Sigmoid colon (tissue), 7 donors: ENCODE results near the gene SIGMAR1. TPM values are rescaled to one million over a fixed set of nuclear protein-coding genes. Genes with fewer than 3 reads are reported as not detected.

Experiments used
- DNase-seq: peaks from one replicate; pipeline ENCODE4 v3.0.0-alpha.2; 2019
- H3K27ac ChIP-seq, 4 donors: fragments of 200-600 bp; sonication (generic); one replicate each; pipeline ENCODE4 v1.5.1; 2016 to 2019; ENCODE audit warnings: mild to moderate bottlenecking in 1 of 4
- H3K27me3 ChIP-seq, 3 donors: fragments of 200-600 bp; sonication (generic); one replicate each; pipeline ENCODE4 v1.5.1; 2019; ENCODE audit warnings: mild to moderate bottlenecking in 1 of 3
- H3K36me3 ChIP-seq, 4 donors: fragments of 200-600 bp; sonication (generic); one replicate each; pipeline ENCODE4 v1.5.1; 2016 to 2019
- H3K4me1 ChIP-seq, 4 donors: fragments of 200-600 bp; sonication (generic); one replicate each; pipeline ENCODE4 v1.5.1; 2017 to 2019
- H3K4me3 ChIP-seq, 4 donors: fragments of 200-600 bp; sonication (generic); one replicate each; pipeline ENCODE4 v1.5.1; 2017 to 2019; ENCODE audit warnings: mild to moderate bottlenecking in 2 of 4, moderate library complexity in 1 of 4
- H3K9me3 ChIP-seq, 4 donors: fragments of 200-600 bp in 3 of 4; sonication (generic) in 3 of 4; one replicate each; pipeline versions ENCODE4 v1.5.1 to v1.6.1; 2013 to 2019
- CTCF ChIP-seq, 4 experiments: fragments of 450-650 bp in 3 of 4; fragments of 200-600 bp in 1 of 4; IDR thresholded peaks; one replicate each; pipeline ENCODE4 v1.5.1; 2016 to 2019; ENCODE audit warnings: antibody characterized with exemption in 4 of 4, mild to moderate bottlenecking in 3 of 4, moderate library complexity in 2 of 4
- EP300 ChIP-seq, 4 donors: sonication (generic); formaldehyde crosslinking; IDR thresholded peaks; one replicate each; pipeline ENCODE4 v1.6.1; 2017; ENCODE audit warnings: antibody characterized with exemption in 4 of 4
- POLR2A ChIP-seq, 2 donors: fragments of 450-650 bp; IDR thresholded peaks; one replicate each; pipeline ENCODE4 v1.6.1; 2016; ENCODE audit warnings: antibody characterized with exemption in 2 of 2, mild to moderate bottlenecking in 2 of 2, moderate library complexity in 2 of 2
- POLR2AphosphoS5 ChIP-seq, 4 donors: sonication (generic); formaldehyde crosslinking; IDR thresholded peaks; one replicate each; pipeline ENCODE4 v1.6.1; 2017; ENCODE audit warnings: antibody characterized with exemption in 4 of 4
- WGBS, 2 donors: extraction: QIAGEN DNeasy Blood & Tissue Kit; methylation state at CpG; one replicate each; pipeline ENCODE4 v1.1.7; 2013; 5-methylcytosine and 5-hydroxymethylcytosine counted together
- intact Hi-C: fragments of 100-400 bp; cut with DNase I; formaldehyde crosslinking; loops from one replicate; pipeline ENCODE4 v1.15.1; 2023
- polyA plus RNA-seq, 3 donors: library from polyadenylated mRNA; stranded (reverse); fragments of 200-250 nt; gene quantifications; one replicate each; pipeline ENCODE4 v1.2.3, GENCODE V29; 2013
- small RNA-seq, 3 donors: library from RNA; depleted of rRNA; stranded (forward); fragments of <200 nt; gene quantifications; one replicate each; pipeline ENCODE3, GENCODE V24; 2016
- total RNA-seq, 4 donors: library from RNA; depleted of rRNA; stranded (reverse); fragments of >200 nt; gene quantifications; one replicate each; pipeline ENCODE4 v1.1.0, GENCODE V29; 2016
- donor health status: healthy with polysubstance abuse.
- donor health status: Bipolar disorder and iron deficiency.
- donor health status: healthy.

SIGMAR1 gene
- total and polyA plus RNA-seq, 7 donors, result 12.0 to 82.6 (median 70.6) TPM

- Histone ChIP-seq H3K36me3 (no peaks in the 10 kb centered on the region), H3K9me3 (no peaks in the 10 kb centered on the region), H3K27me3 (peaks cover 16 to 89% (median 57%) of the 10 kb centered on the region in 3 donors), H3K4me1 (peaks cover 0 to 52% (median 44%) of the 10 kb centered on the region in 4 donors), H3K4me3 (peak overlapping the region; percentile 28 to 65 (median 56)), H3K27ac (peak overlapping the region in 1 of 4 donors; percentile 56)
- 2 to 3% methylated on average over 86 of the region's 86 CpGs for WGBS, 2 donors
- intact Hi-C loops, result no loop called here
- TF ChIP-seq POLR2AphosphoS5 (IDR thresholded peaks at IDR 0.05), result no peak
- TF ChIP-seq EP300 (IDR thresholded peaks at IDR 0.05), result no peak
- TF ChIP-seq POLR2A (IDR thresholded peaks at IDR 0.05), result no peak
- TF ChIP-seq CTCF (IDR thresholded peaks at IDR 0.05), result no peak
- no peak for DNase-seq
Measured at GRCh38 chr9:34588671-34589635, 48.6 kb downstream of the SIGMAR1 start.

GRCh38 chr9:34587271-34587670 is 50.3 kb downstream of the SIGMAR1 start:
- H3K36me3 ChIP-seq, result no peaks in the 10 kb centered on the region
- TF ChIP-seq POLR2AphosphoS5 (IDR thresholded peaks at IDR 0.05), result no peak
- TF ChIP-seq POLR2A (IDR thresholded peaks at IDR 0.05), result no peak
- TF ChIP-seq CTCF (IDR thresholded peaks at IDR 0.05), result no peak
- no peak for TF ChIP-seq EP300 (IDR thresholded peaks at IDR 0.05)
- H3K27me3 ChIP-seq, result peaks cover 12 to 88% (median 50%) of the 10 kb centered on the region in 3 donors
- peaks cover 0 to 38% (median 32%) of the 10 kb centered on the region in 4 donors for H3K4me1 ChIP-seq
- DNase-seq, result no peak
- no peaks in the 10 kb centered on the region for H3K9me3 ChIP-seq
- intact Hi-C loops, result no loop called here
- 49 to 63% methylated on average over 2 of the region's 2 CpGs for WGBS, 2 donors
- no peak overlapping the region for H3K4me3 ChIP-seq
- no peak overlapping the region for H3K27ac ChIP-seq

GRCh38 chr9:34585946-34586669 is 51.5 kb downstream of the SIGMAR1 start:
- Histone ChIP-seq H3K36me3 (no peaks in the 10 kb centered on the region), H3K4me3 (no peak overlapping the region), H3K27ac (no peak overlapping the region), H3K4me1 (peaks cover 0 to 28% (median 26%) of the 10 kb centered on the region in 4 donors), H3K9me3 (no peaks in the 10 kb centered on the region), H3K27me3 (peaks cover 12 to 78% (median 50%) of the 10 kb centered on the region in 3 donors)
- WGBS, 2 donors, result 16 to 29% methylated on average over 11 of the region's 11 CpGs
- no peak for TF ChIP-seq EP300 (IDR thresholded peaks at IDR 0.05)
- TF ChIP-seq CTCF (IDR thresholded peaks at IDR 0.05), result no peak
- TF ChIP-seq POLR2A (IDR thresholded peaks at IDR 0.05), result no peak
- TF ChIP-seq POLR2AphosphoS5 (IDR thresholded peaks at IDR 0.05), result no peak
- DNase-seq, result no peak
- intact Hi-C loops, result no loop called here

GRCh38 chr9:34584970-34585369 is 52.6 kb downstream of the SIGMAR1 start:
- Histone ChIP-seq H3K4me3 (no peak overlapping the region), H3K9me3 (no peaks in the 10 kb centered on the region), H3K36me3 (no peaks in the 10 kb centered on the region), H3K27me3 (peaks cover 12 to 85% (median 62%) of the 10 kb centered on the region in 3 donors), H3K27ac (no peak overlapping the region), H3K4me1 (peaks cover 0 to 18% (median 17%) of the 10 kb centered on the region in 4 donors)
- intact Hi-C loops, result no loop called here
- DNase-seq, result no peak
- TF ChIP-seq POLR2AphosphoS5 (IDR thresholded peaks at IDR 0.05) (no peak), POLR2A (IDR thresholded peaks at IDR 0.05) (no peak), CTCF (IDR thresholded peaks at IDR 0.05) (no peak), EP300 (IDR thresholded peaks at IDR 0.05) (no peak)
- WGBS, 2 donors, result 71 to 76% methylated on average over 5 of the region's 5 CpGs

Small RNA genes within 50 kb of the gene (small RNA-seq; reads per million reads assigned to genes)
- 0 reads per million in 3 donors for gene CCL27

Other genes starting within 250 kb of the SIGMAR1 start
- gene FAM219A, start 179.2 kb downstream of the SIGMAR1 start, total RNA-seq, result 10 to 100 TPM in 1 of 4 donors, 1 to 10 TPM in 3; 7.4 to 10.2 (median 8.8) TPM
- 1 to 10 TPM; 3.0 to 7.9 (median 3.2) TPM for gene FAM219A, start 179.2 kb downstream of the SIGMAR1 start, polyA plus RNA-seq
- under 1 TPM in 1 of 4 donors, not detected in 3; under 0.01 TPM for gene DNAI1, start 179.0 kb downstream of the SIGMAR1 start, total RNA-seq
- gene DNAI1, start 179.0 kb downstream of the SIGMAR1 start, polyA plus RNA-seq, result under 1 TPM in 1 of 3 donors, not detected in 2; 0.01 TPM
- 1 to 10 TPM in 1 of 4 donors, not detected in 3; 2.5 TPM for gene ENHO, start 114.8 kb downstream of the SIGMAR1 start, total RNA-seq
- gene ENHO, start 114.8 kb downstream of the SIGMAR1 start, polyA plus RNA-seq, result 1 to 10 TPM; 1.9 to 7.4 (median 6.0) TPM
- 10 to 100 TPM in 1 of 4 donors, 1 to 10 TPM in 3; 3.0 to 12.9 (median 7.5) TPM for gene CNTFR, start 48.1 kb downstream of the SIGMAR1 start, total RNA-seq
- 1 to 10 TPM; 1.6 to 4.6 (median 4.2) TPM for gene CNTFR, start 48.1 kb downstream of the SIGMAR1 start, polyA plus RNA-seq
- 10 to 100 TPM; 23.3 to 44.3 (median 31.5) TPM for gene RPP25L, start 25.7 kb downstream of the SIGMAR1 start, total RNA-seq
- 10 to 100 TPM; 47.4 to 72.1 (median 49.2) TPM for gene RPP25L, start 25.7 kb downstream of the SIGMAR1 start, polyA plus RNA-seq
- gene DCTN3, start 17.3 kb downstream of the SIGMAR1 start, total RNA-seq, result 100 to 1,000 TPM in 2 of 4 donors, 10 to 100 TPM in 2; 59.6 to 122 (median 106) TPM
- 10 to 100 TPM; 84.0 to 90.7 (median 86.7) TPM for gene DCTN3, start 17.3 kb downstream of the SIGMAR1 start, polyA plus RNA-seq
- gene ARID3C, start 8.7 kb downstream of the SIGMAR1 start, total RNA-seq, result not detected
- gene ARID3C, start 8.7 kb downstream of the SIGMAR1 start, polyA plus RNA-seq, result under 1 TPM in 1 of 3 donors, not detected in 2; 0.06 TPM
- gene GALT, start 8.9 kb upstream of the SIGMAR1 start, total RNA-seq, result 10 to 100 TPM; 28.8 to 51.0 (median 33.1) TPM
- 10 to 100 TPM; 15.6 to 44.8 (median 21.7) TPM for gene GALT, start 8.9 kb upstream of the SIGMAR1 start, polyA plus RNA-seq
- 100 to 1,000 TPM in 1 of 4 donors, 10 to 100 TPM in 3; 67.3 to 110 (median 90.7) TPM for gene IL11RA, start 14.4 kb upstream of the SIGMAR1 start, total RNA-seq
- gene IL11RA, start 14.4 kb upstream of the SIGMAR1 start, polyA plus RNA-seq, result 10 to 100 TPM in 1 of 3 donors, 1 to 10 TPM in 2; 1.4 to 14.8 (median 7.2) TPM
- not detected for gene CCL27, start 24.9 kb upstream of the SIGMAR1 start, total RNA-seq
- gene CCL27, start 24.9 kb upstream of the SIGMAR1 start, polyA plus RNA-seq, result under 1 TPM in 1 of 3 donors, not detected in 2; 0.63 TPM
- 1 to 10 TPM in 1 of 4 donors, not detected in 3; 5.8 TPM for gene CCL19, start 53.5 kb upstream of the SIGMAR1 start, total RNA-seq
- 100 to 1,000 TPM in 1 of 3 donors, 1 to 10 TPM in 2; 1.8 to 415 (median 1.8) TPM for gene CCL19, start 53.5 kb upstream of the SIGMAR1 start, polyA plus RNA-seq
- 100 to 1,000 TPM in 3 of 4 donors, 10 to 100 TPM in 1; 61.6 to 214 (median 160) TPM for gene CCL21, start 72.3 kb upstream of the SIGMAR1 start, total RNA-seq
- 100 to 1,000 TPM in 1 of 3 donors, 10 to 100 TPM in 1, 1 to 10 TPM in 1; 1.4 to 204 (median 41.4) TPM for gene CCL21, start 72.3 kb upstream of the SIGMAR1 start, polyA plus RNA-seq